C4-2B (cell line): ENCODE data around the gene MOB3C.
A peak's percentile ranks its signal among the peaks of the same experiment; 100 is the strongest.

Source experiments
- H3K27ac ChIP-seq: fragments of 450-650 bp; 2 replicates; pipeline ENCODE4 v1.5.1; 2017
- CTCF ChIP-seq: fragments of 450-650 bp; conservative IDR thresholded peaks from 2 replicates; pipeline ENCODE4 v1.5.1; 2017; ENCODE audit warnings: mild to moderate bottlenecking
- ZFX ChIP-seq: fragments of 450-650 bp; IDR thresholded peaks from 2 replicates; pipeline ENCODE4 v1.6.1; 2017

The MOB3C gene

GRCh38 chr1:46630719-46631118 is 14.1 kb upstream of the MOB3C start:
- TF ChIP-seq ZFX (no peak), CTCF (no peak)
- no peak overlapping the region for H3K27ac ChIP-seq

GRCh38 chr1:46623743-46624644 is 7.4 kb upstream of the MOB3C start:
- TF ChIP-seq CTCF (no peak), ZFX (no peak)
- H3K27ac ChIP-seq: no peak overlapping the region

GRCh38 chr1:46622344-46622743 is 5.7 kb upstream of the MOB3C start:
- no peak overlapping the region for H3K27ac ChIP-seq
- TF ChIP-seq ZFX: no peak
- peak; percentile 75 for TF ChIP-seq CTCF

GRCh38 chr1:46621930-46622329 is 5.3 kb upstream of the MOB3C start:
- TF ChIP-seq CTCF (no peak), ZFX (no peak)
- no peak overlapping the region for H3K27ac ChIP-seq

GRCh38 chr1:46619656-46620258 is 3.1 kb upstream of the MOB3C start:
- no peak overlapping the region for H3K27ac ChIP-seq
- no peak for TF ChIP-seq ZFX
- no peak for TF ChIP-seq CTCF

- no peak overlapping the region for H3K27ac ChIP-seq
- TF ChIP-seq CTCF (no peak), ZFX (no peak)
These were observed 2.3 kb upstream of the MOB3C start for GRCh38 chr1:46618754-46619415.

GRCh38 chr1:46617833-46618232 is 1.2 kb upstream of the MOB3C start:
- no peak overlapping the region for H3K27ac ChIP-seq
- no peak for TF ChIP-seq ZFX
- no peak for TF ChIP-seq CTCF
